Testis (tissue), 2 donors: Measurements from ENCODE around the gene IL34.

Experiments used
- CTCF ChIP-seq, 3 experiments: fragments of 450-650 bp in 2 of 3; fragments of 200-600 bp in 1 of 3; sonication (generic) in 1 of 3; IDR thresholded peaks; one replicate each; pipeline ENCODE4 v1.5.1; 2016 to 2019; ENCODE audit warnings: antibody characterized with exemption in 3 of 3, mild to moderate bottlenecking in 2 of 3, moderate library complexity in 1 of 3
- POLR2A ChIP-seq: fragments of 450-650 bp; IDR thresholded peaks from one replicate; pipeline ENCODE4 v1.6.1; 2017; ENCODE audit warnings: antibody characterized with exemption, mild to moderate bottlenecking, moderate library complexity

GRCh38 chr16:70634861-70635260, 11.5 kb upstream of the IL34 start:
- TF ChIP-seq CTCF (IDR thresholded peaks at IDR 0.05) (no peak), POLR2A (no peak)
